HEK293 (cell line): ENCODE results near the gene VSIG10L.

Source experiments
- FEZF1 ChIP-seq: fragments of 450-650 bp; formaldehyde crosslinking; IDR thresholded peaks from 2 replicates; pipeline ENCODE4 v1.5.1; 2016; ENCODE audit warnings: missing biosample characterization, missing genetic modification characterization
- GLI2 ChIP-seq: fragments of 450-650 bp; formaldehyde crosslinking; IDR thresholded peaks from 2 replicates; pipeline ENCODE4; 2017; ENCODE audit warnings: missing biosample characterization, missing genetic modification characterization, low read depth, borderline replicate concordance
- GLIS2 ChIP-seq: fragments of 450-650 bp; formaldehyde crosslinking; IDR thresholded peaks from 2 replicates; pipeline ENCODE4 v1.5.1; 2016; ENCODE audit warnings: missing biosample characterization, missing genetic modification characterization
- KLF7 ChIP-seq: fragments of 450-650 bp; formaldehyde crosslinking; IDR thresholded peaks from 2 replicates; pipeline ENCODE4 v1.5.1; 2016; ENCODE audit warnings: missing biosample characterization, missing genetic modification characterization, borderline replicate concordance
- KLF8 ChIP-seq: fragments of 450-650 bp; formaldehyde crosslinking; IDR thresholded peaks from 2 replicates; pipeline ENCODE4 v1.5.1; 2016; ENCODE audit warnings: missing biosample characterization, missing genetic modification characterization
- MEIS1 ChIP-seq: sonication (generic); formaldehyde crosslinking; IDR thresholded peaks from 2 replicates; pipeline ENCODE4 v1.8.1; 2022; ENCODE audit warnings: missing genetic modification reagents, mild to moderate bottlenecking, borderline replicate concordance
- OSR2 ChIP-seq: fragments of 450-650 bp; formaldehyde crosslinking; IDR thresholded peaks from 2 replicates; pipeline ENCODE4 v1.5.1; 2016; ENCODE audit warnings: missing biosample characterization, missing genetic modification characterization
- OVOL3 ChIP-seq: fragments of 450-650 bp; formaldehyde crosslinking; IDR thresholded peaks from 2 replicates; pipeline ENCODE4 v1.5.1; 2016; ENCODE audit warnings: missing biosample characterization, missing genetic modification characterization
- ZEB2 ChIP-seq: fragments of 450-650 bp; formaldehyde crosslinking; IDR thresholded peaks from 2 replicates; pipeline ENCODE4 v1.5.1; 2016; ENCODE audit warnings: missing biosample characterization, missing genetic modification characterization
- ZNF133 ChIP-seq: fragments of 450-650 bp; formaldehyde crosslinking; IDR thresholded peaks from 2 replicates; pipeline ENCODE4 v1.5.1; 2016; ENCODE audit warnings: missing biosample characterization, missing genetic modification characterization
- ZNF140 ChIP-seq: fragments of 450-650 bp; formaldehyde crosslinking; IDR thresholded peaks from 2 replicates; pipeline ENCODE4 v1.5.1; 2016; ENCODE audit warnings: missing biosample characterization, missing genetic modification characterization
- ZNF16 ChIP-seq: fragments of 450-650 bp; formaldehyde crosslinking; IDR thresholded peaks from 2 replicates; pipeline ENCODE4 v1.5.1; 2016; ENCODE audit warnings: low read depth, missing biosample characterization, missing genetic modification characterization
- ZNF366 ChIP-seq: fragments of 450-650 bp; formaldehyde crosslinking; conservative IDR thresholded peaks from 2 replicates; pipeline ENCODE4 v1.5.1; 2016; ENCODE audit warnings: missing biosample characterization, missing genetic modification characterization
- ZNF426 ChIP-seq: fragments of 450-650 bp; formaldehyde crosslinking; IDR thresholded peaks from 2 replicates; pipeline ENCODE4 v1.5.1; 2017; ENCODE audit warnings: missing biosample characterization, missing genetic modification characterization, mild to moderate bottlenecking, inconsistent platforms, moderate library complexity
- ZNF76 ChIP-seq: fragments of 450-650 bp; formaldehyde crosslinking; IDR thresholded peaks from 2 replicates; pipeline ENCODE4; 2016; ENCODE audit warnings: low read depth, missing biosample characterization, missing genetic modification characterization, borderline replicate concordance
- ZNF837 ChIP-seq: fragments of 450-650 bp; formaldehyde crosslinking; IDR thresholded peaks from 2 replicates; pipeline ENCODE4 v1.5.1; 2016; ENCODE audit warnings: missing biosample characterization, missing genetic modification characterization
- ZSCAN30 ChIP-seq: fragments of 450-650 bp; IDR thresholded peaks from 2 replicates; pipeline ENCODE4 v1.5.1; 2018; ENCODE audit warnings: missing biosample characterization, mild to moderate bottlenecking, missing genetic modification characterization, moderate library complexity
- TF ChIP-seq, protein P1 (sequence below): fragments of 450-650 bp; formaldehyde crosslinking; IDR thresholded peaks from 2 replicates; pipeline ENCODE4; 2016; ENCODE audit warnings: missing biosample characterization, missing genetic modification characterization
- TF ChIP-seq, protein P2 (sequence below): fragments of 450-650 bp; formaldehyde crosslinking; conservative IDR thresholded peaks from 2 replicates; pipeline ENCODE4 v1.5.1; 2016; ENCODE audit warnings: low read depth, missing biosample characterization, missing genetic modification characterization
- TF ChIP-seq, protein P3 (sequence below): fragments of 450-650 bp; formaldehyde crosslinking; optimal IDR thresholded peaks from 2 replicates; pipeline ENCODE3; 2016; ENCODE audit warnings: missing biosample characterization, mild to moderate bottlenecking, missing genetic modification characterization
- TF ChIP-seq, protein P4 (sequence below): fragments of 450-650 bp; formaldehyde crosslinking; IDR thresholded peaks from 2 replicates; pipeline ENCODE4 v1.5.1; 2016; ENCODE audit warnings: missing biosample characterization, missing genetic modification characterization
- TF ChIP-seq, protein P5 (sequence below): fragments of 450-650 bp; formaldehyde crosslinking; IDR thresholded peaks from 2 replicates; pipeline ENCODE4 v1.5.1; 2016; ENCODE audit warnings: missing biosample characterization, missing genetic modification characterization
- TF ChIP-seq, protein P6 (sequence below): fragments of 450-650 bp; formaldehyde crosslinking; IDR thresholded peaks from 2 replicates; pipeline ENCODE4 v1.5.1; 2016; ENCODE audit warnings: missing biosample characterization, missing genetic modification characterization
- TF ChIP-seq, protein P7 (sequence below): sonication (generic); formaldehyde crosslinking; IDR thresholded peaks from 2 replicates; pipeline ENCODE4 v1.8.1; 2022; ENCODE audit warnings: mild to moderate bottlenecking, moderate library complexity, missing genetic modification reagents

VSIG10L gene

DNA sequence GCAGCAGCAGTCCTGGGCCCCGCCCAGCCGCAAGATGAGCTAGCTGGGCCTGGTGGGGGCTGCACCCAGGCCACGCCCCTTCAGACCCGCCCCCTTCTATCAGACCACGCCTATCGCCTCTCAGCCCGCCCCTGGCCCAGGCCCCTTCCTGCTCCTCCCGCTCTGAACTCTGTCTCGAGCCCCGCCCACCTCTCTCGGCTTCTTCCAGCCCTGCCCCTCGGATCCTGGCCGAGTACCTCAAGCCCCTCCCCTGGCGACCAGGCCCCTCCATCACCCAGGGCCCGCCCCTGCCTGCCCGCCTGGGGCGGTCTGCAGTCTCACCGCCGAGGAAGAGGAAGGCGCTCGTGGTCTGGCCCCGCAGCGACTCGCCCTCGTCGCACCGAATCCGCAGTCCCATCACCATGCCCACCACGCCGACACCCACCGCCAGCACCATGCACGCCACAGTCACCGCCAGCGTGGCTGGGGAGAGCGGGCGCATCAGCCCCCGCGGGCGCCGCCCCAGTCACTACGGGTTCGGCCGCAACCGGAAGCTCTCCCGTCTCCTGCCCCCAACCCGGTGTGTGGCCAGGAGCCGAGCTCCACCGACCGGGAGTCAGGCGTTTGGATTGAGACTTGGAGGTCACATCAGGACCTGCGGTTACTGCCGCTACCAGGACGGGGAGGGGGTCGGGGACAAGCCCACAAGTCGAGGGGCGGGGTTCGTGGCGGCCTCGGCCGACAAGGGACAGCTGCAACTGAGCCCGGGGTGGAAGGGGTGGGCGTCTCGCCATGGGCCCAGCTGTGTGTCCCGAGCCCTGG, 25.8 kb upstream of the VSIG10L start (continued):
- 0 out of 2 replicates have a peak, but pooled peaks have one; percentile 68 for TF ChIP-seq ZEB2 (tag by site-specific recombination)
- TF ChIP-seq, protein P1, sequence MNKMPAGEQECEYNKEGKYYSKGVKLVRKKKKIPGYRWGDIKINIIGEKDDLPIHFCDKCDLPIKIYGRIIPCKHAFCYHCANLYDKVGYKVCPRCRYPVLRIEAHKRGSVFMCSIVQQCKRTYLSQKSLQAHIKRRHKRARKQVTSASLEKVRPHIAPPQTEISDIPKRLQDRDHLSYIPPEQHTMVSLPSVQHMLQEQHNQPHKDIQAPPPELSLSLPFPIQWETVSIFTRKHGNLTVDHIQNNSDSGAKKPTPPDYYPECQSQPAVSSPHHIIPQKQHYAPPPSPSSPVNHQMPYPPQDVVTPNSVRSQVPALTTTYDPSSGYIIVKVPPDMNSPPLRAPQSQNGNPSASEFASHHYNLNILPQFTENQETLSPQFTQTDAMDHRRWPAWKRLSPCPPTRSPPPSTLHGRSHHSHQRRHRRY (tag by site-specific recombination) = no peak
- TF ChIP-seq, protein P2, sequence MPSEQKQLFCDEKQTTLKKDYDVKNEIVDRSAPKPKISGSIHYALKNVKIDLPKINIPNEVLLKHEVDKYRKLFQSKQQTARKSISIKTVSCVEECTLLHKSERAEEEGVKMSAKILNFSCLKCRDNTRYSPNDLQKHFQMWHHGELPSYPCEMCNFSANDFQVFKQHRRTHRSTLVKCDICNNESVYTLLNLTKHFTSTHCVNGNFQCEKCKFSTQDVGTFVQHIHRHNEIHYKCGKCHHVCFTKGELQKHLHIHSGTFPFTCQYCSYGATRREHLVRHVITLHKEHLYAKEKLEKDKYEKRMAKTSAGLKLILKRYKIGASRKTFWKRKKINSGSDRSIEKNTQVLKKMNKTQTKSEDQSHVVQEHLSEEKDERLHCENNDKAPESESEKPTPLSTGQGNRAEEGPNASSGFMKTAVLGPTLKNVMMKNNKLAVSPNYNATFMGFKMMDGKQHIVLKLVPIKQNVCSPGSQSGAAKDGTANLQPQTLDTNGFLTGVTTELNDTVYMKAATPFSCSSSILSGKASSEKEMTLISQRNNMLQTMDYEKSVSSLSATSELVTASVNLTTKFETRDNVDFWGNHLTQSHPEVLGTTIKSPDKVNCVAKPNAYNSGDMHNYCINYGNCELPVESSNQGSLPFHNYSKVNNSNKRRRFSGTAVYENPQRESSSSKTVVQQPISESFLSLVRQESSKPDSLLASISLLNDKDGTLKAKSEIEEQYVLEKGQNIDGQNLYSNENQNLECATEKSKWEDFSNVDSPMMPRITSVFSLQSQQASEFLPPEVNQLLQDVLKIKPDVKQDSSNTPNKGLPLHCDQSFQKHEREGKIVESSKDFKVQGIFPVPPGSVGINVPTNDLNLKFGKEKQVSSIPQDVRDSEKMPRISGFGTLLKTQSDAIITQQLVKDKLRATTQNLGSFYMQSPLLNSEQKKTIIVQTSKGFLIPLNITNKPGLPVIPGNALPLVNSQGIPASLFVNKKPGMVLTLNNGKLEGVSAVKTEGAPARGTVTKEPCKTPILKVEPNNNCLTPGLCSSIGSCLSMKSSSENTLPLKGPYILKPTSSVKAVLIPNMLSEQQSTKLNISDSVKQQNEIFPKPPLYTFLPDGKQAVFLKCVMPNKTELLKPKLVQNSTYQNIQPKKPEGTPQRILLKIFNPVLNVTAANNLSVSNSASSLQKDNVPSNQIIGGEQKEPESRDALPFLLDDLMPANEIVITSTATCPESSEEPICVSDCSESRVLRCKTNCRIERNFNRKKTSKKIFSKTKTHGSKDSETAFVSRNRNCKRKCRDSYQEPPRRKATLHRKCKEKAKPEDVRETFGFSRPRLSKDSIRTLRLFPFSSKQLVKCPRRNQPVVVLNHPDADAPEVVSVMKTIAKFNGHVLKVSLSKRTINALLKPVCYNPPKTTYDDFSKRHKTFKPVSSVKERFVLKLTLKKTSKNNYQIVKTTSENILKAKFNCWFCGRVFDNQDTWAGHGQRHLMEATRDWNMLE (tag by site-specific recombination) = no peak
- TF ChIP-seq GLIS2 (tag by site-specific recombination) = peak; percentile 90
- TF ChIP-seq, protein P3, sequence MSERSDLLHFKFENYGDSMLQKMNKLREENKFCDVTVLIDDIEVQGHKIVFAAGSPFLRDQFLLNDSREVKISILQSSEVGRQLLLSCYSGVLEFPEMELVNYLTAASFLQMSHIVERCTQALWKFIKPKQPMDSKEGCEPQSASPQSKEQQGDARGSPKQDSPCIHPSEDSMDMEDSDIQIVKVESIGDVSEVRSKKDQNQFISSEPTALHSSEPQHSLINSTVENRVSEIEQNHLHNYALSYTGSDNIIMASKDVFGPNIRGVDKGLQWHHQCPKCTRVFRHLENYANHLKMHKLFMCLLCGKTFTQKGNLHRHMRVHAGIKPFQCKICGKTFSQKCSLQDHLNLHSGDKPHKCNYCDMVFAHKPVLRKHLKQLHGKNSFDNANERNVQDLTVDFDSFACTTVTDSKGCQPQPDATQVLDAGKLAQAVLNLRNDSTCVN (tag by site-specific recombination) = peak; percentile 70
- TF ChIP-seq OSR2 (tag by site-specific recombination) = no peak
- TF ChIP-seq, protein P4, sequence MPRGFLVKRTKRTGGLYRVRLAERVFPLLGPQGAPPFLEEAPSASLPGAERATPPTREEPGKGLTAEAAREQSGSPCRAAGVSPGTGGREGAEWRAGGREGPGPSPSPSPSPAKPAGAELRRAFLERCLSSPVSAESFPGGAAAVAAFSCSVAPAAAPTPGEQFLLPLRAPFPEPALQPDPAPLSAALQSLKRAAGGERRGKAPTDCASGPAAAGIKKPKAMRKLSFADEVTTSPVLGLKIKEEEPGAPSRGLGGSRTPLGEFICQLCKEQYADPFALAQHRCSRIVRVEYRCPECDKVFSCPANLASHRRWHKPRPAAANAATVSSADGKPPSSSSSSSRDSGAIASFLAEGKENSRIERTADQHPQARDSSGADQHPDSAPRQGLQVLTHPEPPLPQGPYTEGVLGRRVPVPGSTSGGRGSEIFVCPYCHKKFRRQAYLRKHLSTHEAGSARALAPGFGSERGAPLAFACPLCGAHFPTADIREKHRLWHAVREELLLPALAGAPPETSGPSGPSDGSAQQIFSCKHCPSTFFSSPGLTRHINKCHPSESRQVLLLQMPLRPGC (tag by site-specific recombination) = no peak
- TF ChIP-seq, protein P5, sequence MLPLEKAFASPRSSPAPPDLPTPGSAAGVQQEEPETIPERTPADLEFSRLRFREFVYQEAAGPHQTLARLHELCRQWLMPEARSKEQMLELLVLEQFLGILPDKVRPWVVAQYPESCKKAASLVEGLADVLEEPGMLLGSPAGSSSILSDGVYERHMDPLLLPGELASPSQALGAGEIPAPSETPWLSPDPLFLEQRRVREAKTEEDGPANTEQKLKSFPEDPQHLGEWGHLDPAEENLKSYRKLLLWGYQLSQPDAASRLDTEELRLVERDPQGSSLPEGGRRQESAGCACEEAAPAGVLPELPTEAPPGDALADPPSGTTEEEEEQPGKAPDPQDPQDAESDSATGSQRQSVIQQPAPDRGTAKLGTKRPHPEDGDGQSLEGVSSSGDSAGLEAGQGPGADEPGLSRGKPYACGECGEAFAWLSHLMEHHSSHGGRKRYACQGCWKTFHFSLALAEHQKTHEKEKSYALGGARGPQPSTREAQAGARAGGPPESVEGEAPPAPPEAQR (tag by site-specific recombination) = no peak
- TF ChIP-seq ZNF140 = no peak
- TF ChIP-seq, protein P6, sequence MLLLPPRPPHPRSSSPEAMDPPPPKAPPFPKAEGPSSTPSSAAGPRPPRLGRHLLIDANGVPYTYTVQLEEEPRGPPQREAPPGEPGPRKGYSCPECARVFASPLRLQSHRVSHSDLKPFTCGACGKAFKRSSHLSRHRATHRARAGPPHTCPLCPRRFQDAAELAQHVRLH (tag by site-specific recombination) = peak; percentile 40; the same call in 1 of the 2 replicates
- TF ChIP-seq ZNF426 (tag by site-specific recombination) = no peak
- no peak for TF ChIP-seq ZNF76
- TF ChIP-seq ZNF133 (tag by site-specific recombination) = no peak
- TF ChIP-seq, protein P7, sequence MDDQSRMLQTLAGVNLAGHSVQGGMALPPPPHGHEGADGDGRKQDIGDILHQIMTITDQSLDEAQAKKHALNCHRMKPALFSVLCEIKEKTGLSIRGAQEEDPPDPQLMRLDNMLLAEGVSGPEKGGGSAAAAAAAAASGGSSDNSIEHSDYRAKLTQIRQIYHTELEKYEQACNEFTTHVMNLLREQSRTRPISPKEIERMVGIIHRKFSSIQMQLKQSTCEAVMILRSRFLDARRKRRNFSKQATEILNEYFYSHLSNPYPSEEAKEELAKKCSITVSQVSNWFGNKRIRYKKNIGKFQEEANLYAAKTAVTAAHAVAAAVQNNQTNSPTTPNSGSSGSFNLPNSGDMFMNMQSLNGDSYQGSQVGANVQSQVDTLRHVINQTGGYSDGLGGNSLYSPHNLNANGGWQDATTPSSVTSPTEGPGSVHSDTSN (CRISPR knock-in tag) = 0 out of 2 replicates have a peak, but pooled peaks have one; percentile 41
- TF ChIP-seq ZNF16 (tag by site-specific recombination) = no peak
- TF ChIP-seq ZSCAN30 (tag by site-specific recombination) = no peak
- no peak for TF ChIP-seq GLI2 (tag by site-specific recombination)
- TF ChIP-seq MEIS1 (CRISPR knock-in tag) = no peak
- peak; percentile 99 for TF ChIP-seq KLF8 (tag by site-specific recombination)
- TF ChIP-seq ZNF366 = no peak
- TF ChIP-seq KLF7 (tag by site-specific recombination) = peak; percentile 73; the same call in 1 of the 2 replicates
- no peak for TF ChIP-seq FEZF1 (tag by site-specific recombination)
- TF ChIP-seq ZNF837 (tag by site-specific recombination) = no peak
- TF ChIP-seq OVOL3 = peak; percentile 48
